CD4-positive, CD25-positive, alpha-beta regulatory T cell (primary cell): ENCODE results near the gene KLHL21. TPM values are rescaled to one million over a fixed set of nuclear protein-coding genes. Genes with fewer than 3 reads are reported as not detected.
"Not testable (repeated sequence)": the region's sequence is repeated elsewhere in the genome, so short reads cannot be mapped to it uniquely, and the experiment has no call there.

Experiments
- ATAC-seq, 2 donors: fragments of 150-1000 bp; cut with Tn5 transposase; one replicate each; pipeline ENCODE4 v1.10.0; 2021; ENCODE audit warnings: low read depth in 2 of 2, moderate number of reproducible peaks in 2 of 2, moderate library complexity in 1 of 2
- DNase-seq, 3 donors: peaks; one replicate each; pipeline versions ENCODE4 v3.0.0 to v3.0.0-alpha.2; 2012 to 2022; ENCODE audit warnings: mixed read lengths in 1 of 3
- H3K27ac ChIP-seq: one replicate; pipeline ENCODE4 v1.7.0; 2013; ENCODE audit warnings: mild to moderate bottlenecking, low read length; ENCODE audit not compliant: insufficient read depth, poor library complexity, severe bottlenecking
- H3K27me3 ChIP-seq: one replicate; pipeline ENCODE4 v1.7.0; 2013; ENCODE audit warnings: low read length; ENCODE audit not compliant: control insufficient read depth, insufficient read depth
- H3K36me3 ChIP-seq: one replicate; pipeline ENCODE4 v1.7.0; 2013; ENCODE audit warnings: mild to moderate bottlenecking, low read length, moderate library complexity; ENCODE audit not compliant: control insufficient read depth, insufficient read depth
- H3K4me1 ChIP-seq: 2 replicates; pipeline ENCODE4 v1.7.0; 2013; ENCODE audit warnings: mild to moderate bottlenecking, low read length; ENCODE audit not compliant: insufficient read depth, control insufficient read depth, poor library complexity, severe bottlenecking
- H3K4me3 ChIP-seq: one replicate; pipeline ENCODE4 v1.7.0; 2013; ENCODE audit warnings: low read depth, mild to moderate bottlenecking, low read length, moderate library complexity
- H3K9me3 ChIP-seq, 2 experiments: 1 replicate in 1 of 2; 2 replicates in 1 of 2; pipeline ENCODE4 v1.7.0; 2013; ENCODE audit warnings: low read length in 2 of 2, mild to moderate bottlenecking in 1 of 2, moderate library complexity in 1 of 2; ENCODE audit not compliant: control insufficient read depth in 2 of 2
- H3K27ac Mint-ChIP-seq, 3 donors: one replicate each; pipeline ENCODE4 v1.8.0; 2020 to 2022; ENCODE audit warnings: mild to moderate bottlenecking in 3 of 3, mixed read lengths in 3 of 3, moderate library complexity in 2 of 3
- H3K27me3 Mint-ChIP-seq: one replicate; pipeline ENCODE4 v1.8.0; 2022; ENCODE audit warnings: mild to moderate bottlenecking, mixed read lengths
- H3K36me3 Mint-ChIP-seq: one replicate; pipeline ENCODE4 v1.8.0; 2020; ENCODE audit warnings: mixed read lengths
- H3K4me1 Mint-ChIP-seq, 4 donors: one replicate each; pipeline ENCODE4 v1.8.0; 2020 to 2022; ENCODE audit warnings: mixed read lengths in 4 of 4, mild to moderate bottlenecking in 1 of 4
- H3K4me3 Mint-ChIP-seq, 4 donors: one replicate each; pipeline ENCODE4 v1.8.0; 2020 to 2022; ENCODE audit warnings: mild to moderate bottlenecking in 4 of 4, mixed read lengths in 4 of 4, moderate library complexity in 3 of 4
- H3K9me3 Mint-ChIP-seq, 7 donors: one replicate each; pipeline ENCODE4 v1.8.0; 2020 to 2022; ENCODE audit warnings: mixed read lengths in 7 of 7, mild to moderate bottlenecking in 3 of 7, moderate library complexity in 2 of 7
- polyA plus RNA-seq, 4 donors: library from polyadenylated mRNA; unstranded; fragments of 300-500 nt; fragmentation: Illumina TruSeq; gene quantifications; one replicate each; pipeline ENCODE4 v1.2.3, GENCODE V29; 2021
- total RNA-seq: library from RNA; stranded (reverse); gene quantifications from one replicate; pipeline ENCODE4 v1.2.3, GENCODE V29; 2022

Gene KLHL21
- total and polyA plus RNA-seq, 5 donors from 2014 or later = 16.7 to 46.6 (median 29.1) TPM

- not testable (repeated sequence) for H3K27me3 Mint-ChIP-seq, DNase-seq, H3K9me3 ChIP-seq, H3K27me3 ChIP-seq, H3K9me3 Mint-ChIP-seq, ATAC-seq
- Histone ChIP-seq H3K27ac (peak overlapping the region; percentile 90), H3K4me3 (peak overlapping the region; percentile 91), H3K4me1 (peaks cover 56% of the 10 kb centered on the region), H3K36me3 (peaks cover 32% of the 10 kb centered on the region)
- Mint-ChIP-seq H3K36me3 (peaks cover 14% of the 10 kb centered on the region), H3K27ac (peak overlapping the region; percentile 93 to 96 (median 94)), H3K4me1 (peaks cover 8 to 63% (median 25%) of the 10 kb centered on the region in 4 donors), H3K4me3 (peak overlapping the region; percentile 98)
Measured at GRCh38 chr1:6599991-6600390, 2.7 kb downstream of the KLHL21 start.

- no peaks in the 10 kb centered on the region for H3K27me3 ChIP-seq
- Mint-ChIP-seq H3K4me3 (peak overlapping the region; percentile 98), H3K36me3 (peaks cover 16% of the 10 kb centered on the region), H3K27me3 (peaks cover 4% of the 10 kb centered on the region), H3K27ac (peak overlapping the region; percentile 81 to 96 (median 94)), H3K4me1 (peaks cover 8 to 65% (median 25%) of the 10 kb centered on the region in 4 donors), H3K9me3 (no peaks in the 10 kb centered on the region)
- DNase-seq (peak; percentile 19 to 86 (median 61)), ATAC-seq (peak; percentile 27 to 32)
- H3K27ac ChIP-seq = peak overlapping the region; percentile 90
- peaks cover 56% of the 10 kb centered on the region for H3K4me1 ChIP-seq
- peaks cover 38% of the 10 kb centered on the region for H3K36me3 ChIP-seq
- no peaks in the 10 kb centered on the region for H3K9me3 ChIP-seq
- H3K4me3 ChIP-seq = peak overlapping the region; percentile 91
Measured at GRCh38 chr1:6599141-6599975, 3.3 kb downstream of the KLHL21 start.

GRCh38 chr1:6597777-6598131 is 4.9 kb downstream of the KLHL21 start:
- peaks cover 4% of the 10 kb centered on the region for H3K27me3 Mint-ChIP-seq
- Histone ChIP-seq H3K27me3 (no peaks in the 10 kb centered on the region), H3K4me3 (no peak overlapping the region), H3K27ac (no peak overlapping the region), H3K36me3 (peaks cover 52% of the 10 kb centered on the region), H3K4me1 (peaks cover 45% of the 10 kb centered on the region), H3K9me3 (no peaks in the 10 kb centered on the region)
- H3K9me3 Mint-ChIP-seq = no peaks in the 10 kb centered on the region
- peaks cover 21% of the 10 kb centered on the region for H3K36me3 Mint-ChIP-seq
- H3K4me3 Mint-ChIP-seq = peak overlapping the region in 3 of 4 donors; percentile 61 to 98 (median 75)
- H3K27ac Mint-ChIP-seq = no peak overlapping the region
- DNase-seq (no peak), ATAC-seq (no peak)
- peaks cover 0 to 58% (median 18%) of the 10 kb centered on the region in 4 donors for H3K4me1 Mint-ChIP-seq

- H3K4me3 Mint-ChIP-seq = peak overlapping the region; percentile 22 to 98 (median 68)
- peaks cover 4% of the 10 kb centered on the region for H3K27me3 Mint-ChIP-seq
- H3K27ac ChIP-seq = no peak overlapping the region
- H3K4me1 ChIP-seq = peaks cover 51% of the 10 kb centered on the region
- peaks cover 21% of the 10 kb centered on the region for H3K36me3 Mint-ChIP-seq
- peaks cover 58% of the 10 kb centered on the region for H3K36me3 ChIP-seq
- ATAC-seq (no peak), DNase-seq (no peak)
- H3K27me3 ChIP-seq = no peaks in the 10 kb centered on the region
- no peaks in the 10 kb centered on the region for H3K9me3 ChIP-seq
- H3K4me3 ChIP-seq = no peak overlapping the region
- H3K4me1 Mint-ChIP-seq = peaks cover 0 to 58% (median 18%) of the 10 kb centered on the region in 4 donors
- no peaks in the 10 kb centered on the region for H3K9me3 Mint-ChIP-seq
- H3K27ac Mint-ChIP-seq = no peak overlapping the region
Measured at GRCh38 chr1:6596886-6597776, 5.5 kb downstream of the KLHL21 start.

GRCh38 chr1:6596351-6596750 is 6.3 kb downstream of the KLHL21 start:
- DNase-seq (no peak), ATAC-seq (no peak)
- H3K9me3 Mint-ChIP-seq = no peaks in the 10 kb centered on the region
- no peak overlapping the region for H3K4me3 ChIP-seq
- peak overlapping the region; percentile 25 to 75 (median 69) for H3K27ac Mint-ChIP-seq
- H3K9me3 ChIP-seq = no peaks in the 10 kb centered on the region
- H3K27me3 Mint-ChIP-seq = peaks cover 4% of the 10 kb centered on the region
- H3K36me3 Mint-ChIP-seq = peaks cover 21% of the 10 kb centered on the region
- peaks cover 61% of the 10 kb centered on the region for H3K36me3 ChIP-seq
- no peaks in the 10 kb centered on the region for H3K27me3 ChIP-seq
- H3K4me1 Mint-ChIP-seq = peaks cover 0 to 64% (median 18%) of the 10 kb centered on the region in 4 donors
- no peak overlapping the region for H3K27ac ChIP-seq
- H3K4me3 Mint-ChIP-seq = peak overlapping the region in 2 of 4 donors; percentile 16 to 61
- H3K4me1 ChIP-seq = peaks cover 57% of the 10 kb centered on the region

GRCh38 chr1:6594977-6595740 is 7.5 kb downstream of the KLHL21 start:
- Histone ChIP-seq H3K27ac (no peak overlapping the region), H3K36me3 (peaks cover 73% of the 10 kb centered on the region), H3K9me3 (no peaks in the 10 kb centered on the region), H3K4me3 (no peak overlapping the region), H3K4me1 (peaks cover 54% of the 10 kb centered on the region), H3K27me3 (no peaks in the 10 kb centered on the region)
- Mint-ChIP-seq H3K36me3 (peaks cover 21% of the 10 kb centered on the region), H3K27me3 (peaks cover 4% of the 10 kb centered on the region), H3K27ac (peak overlapping the region in 1 of 3 donors; percentile 75), H3K4me1 (peaks cover 0 to 65% (median 20%) of the 10 kb centered on the region in 4 donors), H3K4me3 (no peak overlapping the region), H3K9me3 (no peaks in the 10 kb centered on the region)
- no peak for ATAC-seq
- no peak for DNase-seq

GRCh38 chr1:6593810-6594209 is 8.9 kb downstream of the KLHL21 start:
- Mint-ChIP-seq H3K4me3 (no peak overlapping the region), H3K4me1 (peaks cover 0 to 52% (median 14%) of the 10 kb centered on the region in 4 donors), H3K9me3 (no peaks in the 10 kb centered on the region), H3K27me3 (peaks cover 4% of the 10 kb centered on the region), H3K27ac (peak overlapping the region in 1 of 3 donors; percentile 20), H3K36me3 (peaks cover 21% of the 10 kb centered on the region)
- H3K4me1 ChIP-seq = peaks cover 40% of the 10 kb centered on the region
- DNase-seq = no peak
- no peak overlapping the region for H3K4me3 ChIP-seq
- no peak overlapping the region for H3K27ac ChIP-seq
- H3K36me3 ChIP-seq = peaks cover 85% of the 10 kb centered on the region
- no peaks in the 10 kb centered on the region for H3K9me3 ChIP-seq
- ATAC-seq = no peak
- no peaks in the 10 kb centered on the region for H3K27me3 ChIP-seq
